Ecto neural progenitor cell (in vitro differentiated cells): ENCODE measurements around the gene ENOX1.

Source experiments
- DNase-seq: peaks from one replicate; pipeline ENCODE4 v3.0.0-alpha.2; 2018; ENCODE audit warnings: low spot score

ENOX1 gene

DNA sequence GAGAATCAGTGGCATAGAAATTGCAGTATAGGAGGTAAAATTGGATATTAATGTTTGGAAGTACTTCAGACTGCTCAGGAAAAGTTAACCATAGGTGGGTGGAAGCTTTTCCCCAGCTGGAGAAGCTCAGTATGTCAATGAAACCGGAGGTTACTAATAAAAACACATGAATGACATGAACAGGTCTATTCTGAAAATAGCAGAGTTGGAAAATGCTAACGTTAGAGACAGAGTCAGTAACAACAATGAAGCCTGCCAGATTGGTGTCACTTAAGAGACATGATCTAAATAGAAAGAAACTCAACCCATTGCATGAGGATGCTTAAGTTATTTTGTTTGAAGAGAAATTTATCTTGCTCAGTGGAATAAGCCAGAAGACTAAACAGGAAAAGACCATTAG is 398.9 kb downstream of the ENOX1 start:
- no peak for DNase-seq

DNA sequence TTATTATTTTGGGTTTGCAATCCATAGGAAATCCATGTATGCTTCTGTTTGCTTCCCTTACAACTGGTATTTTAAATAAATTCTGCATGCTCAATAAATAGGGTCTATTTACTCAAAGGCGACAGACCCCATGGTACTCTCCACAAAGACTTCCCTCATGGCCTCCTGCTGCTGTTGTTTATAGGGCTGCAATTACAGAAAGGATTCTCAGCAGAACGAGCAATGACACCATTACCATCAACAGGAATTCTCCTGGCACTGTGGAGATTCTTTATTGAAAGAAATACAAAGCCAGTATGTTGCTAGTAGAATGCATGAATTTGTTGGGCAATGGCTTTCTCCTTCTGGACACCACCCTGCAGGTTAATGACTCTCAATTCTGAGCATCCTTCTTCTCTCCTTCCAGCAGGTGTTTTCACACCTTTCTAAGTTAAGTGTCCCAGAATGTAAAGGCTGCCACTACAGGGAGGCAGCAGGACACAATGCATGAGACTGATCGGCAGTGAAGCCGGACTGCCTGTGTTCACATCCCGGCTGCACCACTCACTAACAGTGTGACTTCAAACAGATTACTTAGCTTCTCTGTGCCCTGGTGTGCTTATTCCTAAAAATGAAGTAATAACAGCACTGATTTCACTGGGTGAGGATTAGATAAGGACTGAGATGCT is 403.1 kb downstream of the ENOX1 start:
- no peak for DNase-seq

DNA sequence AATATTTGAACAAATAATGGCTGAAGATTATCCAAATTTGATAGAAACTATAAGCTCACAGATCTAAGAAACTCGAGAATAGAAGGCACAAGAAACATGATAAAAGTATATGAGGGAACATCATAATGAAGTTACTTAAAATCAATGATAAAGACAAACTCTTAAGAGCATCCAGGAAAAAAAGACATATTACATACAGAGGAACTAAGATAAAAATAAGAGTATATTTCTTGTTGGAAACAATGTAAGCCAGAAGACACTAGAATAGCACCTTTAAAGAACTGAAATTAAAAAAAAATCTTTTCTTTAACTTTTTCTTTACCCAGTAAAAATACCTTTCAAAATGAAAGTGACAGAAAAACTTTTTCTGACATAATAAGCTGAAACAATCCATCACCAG is 407.0 kb downstream of the ENOX1 start:
- DNase-seq: no peak

DNA sequence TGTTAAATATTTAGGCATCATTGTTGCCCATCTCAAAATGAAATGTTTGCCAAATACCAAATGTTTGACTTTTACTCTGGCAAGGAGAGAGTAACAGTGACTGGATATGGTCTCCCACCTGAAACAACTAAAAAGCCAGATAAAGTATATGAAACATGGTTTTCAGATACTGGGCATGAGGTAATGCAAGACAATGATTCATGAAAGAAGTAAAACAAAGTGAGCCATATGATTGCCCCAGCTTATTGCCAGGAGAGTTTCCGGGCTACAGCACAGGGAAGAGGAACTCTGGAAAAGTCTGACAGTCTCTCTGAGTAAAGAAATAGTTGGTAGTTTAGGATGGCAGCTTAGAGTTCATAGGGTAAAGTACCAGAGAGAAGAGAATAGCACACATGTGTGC is 408.8 kb downstream of the ENOX1 start:
- no peak for DNase-seq

DNA sequence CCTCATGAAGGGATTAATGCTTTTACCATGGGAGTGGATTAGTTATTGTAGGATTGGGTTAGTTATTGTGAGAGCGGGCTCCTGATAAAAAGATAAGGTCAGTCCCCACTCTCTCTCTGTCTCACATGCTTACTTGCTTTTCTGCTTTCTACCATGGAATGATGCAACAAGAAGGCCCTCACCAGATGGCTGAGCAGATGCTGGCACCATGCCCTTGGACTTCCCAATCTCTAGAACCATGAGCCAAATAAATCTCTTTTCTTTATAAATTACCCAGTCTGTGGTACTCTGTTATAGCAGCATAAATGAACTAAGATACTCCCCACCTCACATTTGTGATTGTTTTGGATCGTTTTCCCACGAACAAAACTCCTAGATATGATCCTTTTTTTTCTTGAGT is 409.6 kb downstream of the ENOX1 start:
- DNase-seq: no peak

DNA sequence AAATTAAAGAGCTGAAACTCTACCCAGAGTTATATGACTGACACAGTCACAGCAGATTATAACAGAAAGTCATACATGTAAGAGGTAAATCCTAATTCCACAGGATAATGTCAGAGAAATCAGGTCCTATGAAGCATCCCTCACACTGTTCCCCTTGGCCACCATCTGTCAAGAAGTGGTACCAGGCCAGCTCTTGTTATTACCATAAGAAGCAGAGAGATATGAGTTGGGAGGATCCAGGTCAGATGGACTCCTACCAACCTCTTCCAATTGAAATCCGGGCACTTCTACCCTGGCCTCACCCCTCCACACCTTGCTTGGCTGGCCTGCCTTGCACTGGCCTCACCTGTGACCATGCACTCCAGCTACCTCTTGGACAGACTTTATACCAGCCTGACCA is 410.2 kb downstream of the ENOX1 start:
- no peak for DNase-seq

DNA sequence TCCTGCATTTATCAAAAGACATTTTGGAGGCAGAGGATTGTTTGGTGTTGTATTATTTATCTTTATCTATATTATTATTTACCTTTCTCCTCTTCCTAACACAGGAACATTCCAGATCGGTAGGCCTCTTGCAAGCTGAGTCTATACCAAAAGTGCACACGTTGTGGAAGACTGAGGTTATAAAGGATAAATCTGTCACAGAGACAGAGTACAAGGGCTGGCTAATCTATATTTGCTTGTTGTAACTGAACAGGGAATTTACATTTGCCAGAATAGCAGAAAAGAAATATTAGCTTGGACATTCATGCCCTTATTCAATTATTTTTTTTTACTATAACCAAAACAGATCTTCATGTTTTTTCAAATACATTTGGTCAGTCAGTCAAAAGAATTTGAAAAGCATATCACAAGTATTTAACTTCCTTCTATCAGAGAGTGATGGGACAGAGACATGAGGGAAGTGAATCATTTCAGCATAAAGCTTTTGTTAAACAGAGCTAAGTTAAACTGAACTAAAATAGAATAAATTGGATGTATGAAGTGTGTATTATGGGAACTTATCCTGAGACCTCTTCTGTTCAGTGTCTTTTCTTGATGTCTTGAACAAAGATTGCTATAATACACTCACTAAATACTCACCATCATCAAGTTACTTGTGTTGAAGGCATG is 410.8 kb downstream of the ENOX1 start:
- DNase-seq: no peak

DNA sequence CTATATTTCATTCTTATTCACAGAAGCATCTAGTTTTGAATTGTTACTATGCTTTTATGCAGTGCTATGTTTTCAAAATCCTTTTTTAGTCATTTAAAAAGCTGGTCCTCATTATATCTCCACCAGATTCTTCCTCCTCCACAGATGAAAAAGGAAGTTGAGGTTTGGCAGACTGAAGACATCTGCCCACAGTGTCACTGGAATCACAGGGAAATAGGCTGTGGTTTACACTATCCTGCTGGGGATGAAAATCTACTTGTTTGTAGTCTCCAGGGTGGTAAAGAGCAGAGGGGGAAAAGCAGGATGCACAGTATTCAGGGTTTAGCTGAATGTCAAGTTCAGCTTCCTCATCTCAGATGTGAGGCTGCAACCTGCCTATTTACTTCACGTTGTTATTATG is 412.2 kb downstream of the ENOX1 start:
- DNase-seq: no peak

DNA sequence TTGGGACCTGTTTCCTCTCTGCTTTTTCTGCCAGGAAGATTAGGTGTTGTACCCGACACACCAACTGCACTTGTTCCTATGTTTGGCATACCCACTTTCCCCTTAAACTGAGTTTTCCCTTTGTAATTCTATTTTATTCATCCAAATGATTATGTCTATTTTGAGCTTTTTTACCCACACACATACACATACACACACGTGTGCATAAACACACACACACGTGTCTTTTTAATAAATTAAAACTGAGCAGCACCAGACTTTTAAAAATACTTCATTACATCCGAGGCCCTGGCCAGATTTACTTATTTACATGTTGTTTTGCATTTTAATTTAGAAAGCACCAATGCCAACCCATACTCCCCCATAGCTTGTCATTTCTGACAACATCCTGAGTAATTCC is 413.4 kb downstream of the ENOX1 start:
- no peak for DNase-seq

DNA sequence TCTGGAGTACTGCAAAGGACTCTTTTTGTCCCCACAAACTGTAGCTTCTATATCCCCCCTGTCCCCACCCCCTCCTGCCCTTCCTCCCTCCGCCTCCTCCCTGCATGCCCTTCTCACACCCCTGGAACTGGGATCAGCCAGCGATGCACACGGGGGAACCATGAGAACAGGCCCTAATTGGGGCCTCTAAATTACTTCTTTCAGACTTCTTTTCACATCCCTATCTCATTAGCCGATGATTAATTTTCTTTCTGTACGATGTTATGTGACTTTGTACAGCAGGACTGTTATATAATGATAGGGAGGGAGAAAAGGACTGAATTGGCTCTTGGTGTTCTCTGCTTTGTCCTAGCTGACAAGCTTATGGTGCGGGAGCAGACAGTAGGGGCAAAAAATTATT is 415.9 kb downstream of the ENOX1 start:
- DNase-seq: no peak

DNA sequence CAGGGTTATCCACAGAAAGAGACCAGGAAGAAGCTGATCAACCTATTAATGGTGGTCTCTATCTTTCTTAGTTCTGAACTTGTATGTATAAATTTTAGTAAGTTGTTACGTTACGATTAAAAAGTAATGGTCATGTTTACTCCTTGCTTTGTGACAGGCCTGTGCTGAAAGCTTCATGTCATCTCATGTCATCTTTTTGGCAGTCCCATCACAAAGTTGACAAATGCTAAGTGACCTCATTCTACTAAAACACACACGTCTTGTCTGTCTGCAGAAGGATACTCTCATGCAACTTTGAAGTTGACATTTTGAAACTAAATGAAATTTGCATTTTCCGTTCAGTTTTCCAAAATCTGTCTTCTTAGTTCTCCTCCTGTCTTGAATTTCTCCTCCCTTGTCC is 417.5 kb downstream of the ENOX1 start:
- no peak for DNase-seq

DNA sequence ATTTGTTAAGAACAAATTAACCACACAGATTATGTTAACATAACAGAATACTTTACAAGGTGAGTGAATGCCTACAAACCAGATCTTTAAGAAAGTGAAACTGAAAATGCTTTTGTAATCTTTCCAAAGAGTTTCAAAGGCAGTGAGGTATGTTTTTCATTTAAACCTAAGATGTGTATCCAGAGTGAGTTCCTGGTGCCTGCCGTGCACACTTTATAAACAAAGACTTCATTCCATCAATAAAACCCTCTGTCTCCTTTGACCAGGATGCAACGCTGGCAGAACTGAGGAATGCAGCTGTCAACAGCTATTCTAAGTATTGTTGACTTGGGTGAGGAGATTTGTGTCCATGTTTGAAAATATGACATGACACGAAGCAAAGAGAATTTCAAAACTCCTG is 418.8 kb downstream of the ENOX1 start:
- no peak for DNase-seq

DNA sequence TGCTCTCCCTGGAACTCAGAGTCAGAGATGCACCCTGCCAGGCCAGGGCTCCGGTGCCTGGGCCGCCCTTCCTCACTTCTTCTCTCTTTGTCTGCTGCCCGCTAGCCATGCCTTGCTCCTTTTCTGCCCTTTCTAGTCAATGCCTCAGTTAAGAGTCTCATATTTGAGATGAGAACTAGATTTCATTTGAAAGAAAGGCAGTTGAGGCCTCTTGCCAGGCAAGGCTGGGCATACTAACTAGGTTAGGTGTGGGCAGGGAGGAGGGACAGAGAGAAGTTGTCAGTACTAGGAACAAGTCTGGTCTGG is 421.8 kb downstream of the ENOX1 start:
- DNase-seq: no peak

DNA sequence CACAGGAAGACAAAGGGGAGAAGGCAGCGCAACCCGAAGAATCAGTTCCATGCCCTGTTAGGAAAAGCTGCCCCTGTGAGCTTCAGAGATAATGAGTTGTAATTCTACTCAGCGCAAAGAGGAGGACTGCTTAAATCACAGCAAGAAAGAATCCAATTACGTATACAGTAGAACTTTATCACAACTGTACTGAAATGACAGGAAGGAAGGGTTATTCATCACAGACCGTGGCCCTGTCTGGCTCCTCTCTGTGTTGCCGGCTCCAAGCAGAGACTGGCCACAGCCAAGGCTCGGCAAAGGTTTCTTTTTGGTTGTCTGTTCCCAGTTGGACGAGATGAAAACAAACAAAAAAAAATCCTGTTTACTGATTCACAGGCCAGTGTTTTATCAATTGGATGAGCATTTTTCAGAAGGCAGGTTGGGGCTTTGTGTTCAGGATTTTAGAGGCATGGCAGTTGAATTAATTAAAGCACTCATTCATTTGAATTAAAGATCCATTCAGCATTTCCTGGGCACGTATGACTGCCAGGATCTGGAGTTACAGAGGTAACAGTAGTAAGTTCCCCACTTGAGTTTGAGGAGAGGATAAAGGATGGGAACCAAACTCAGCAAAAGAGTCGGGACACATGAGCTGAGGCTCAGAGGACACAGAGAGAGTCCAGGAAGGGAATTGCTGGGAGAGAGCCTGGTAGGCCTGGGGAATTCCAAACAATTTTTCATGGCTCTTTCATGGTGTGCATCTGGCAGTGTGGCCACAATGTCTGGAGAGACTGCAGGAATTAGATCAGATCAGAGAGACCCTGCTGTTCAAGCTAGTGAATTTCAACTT is 422.3 kb downstream of the ENOX1 start:
- no peak for DNase-seq

DNA sequence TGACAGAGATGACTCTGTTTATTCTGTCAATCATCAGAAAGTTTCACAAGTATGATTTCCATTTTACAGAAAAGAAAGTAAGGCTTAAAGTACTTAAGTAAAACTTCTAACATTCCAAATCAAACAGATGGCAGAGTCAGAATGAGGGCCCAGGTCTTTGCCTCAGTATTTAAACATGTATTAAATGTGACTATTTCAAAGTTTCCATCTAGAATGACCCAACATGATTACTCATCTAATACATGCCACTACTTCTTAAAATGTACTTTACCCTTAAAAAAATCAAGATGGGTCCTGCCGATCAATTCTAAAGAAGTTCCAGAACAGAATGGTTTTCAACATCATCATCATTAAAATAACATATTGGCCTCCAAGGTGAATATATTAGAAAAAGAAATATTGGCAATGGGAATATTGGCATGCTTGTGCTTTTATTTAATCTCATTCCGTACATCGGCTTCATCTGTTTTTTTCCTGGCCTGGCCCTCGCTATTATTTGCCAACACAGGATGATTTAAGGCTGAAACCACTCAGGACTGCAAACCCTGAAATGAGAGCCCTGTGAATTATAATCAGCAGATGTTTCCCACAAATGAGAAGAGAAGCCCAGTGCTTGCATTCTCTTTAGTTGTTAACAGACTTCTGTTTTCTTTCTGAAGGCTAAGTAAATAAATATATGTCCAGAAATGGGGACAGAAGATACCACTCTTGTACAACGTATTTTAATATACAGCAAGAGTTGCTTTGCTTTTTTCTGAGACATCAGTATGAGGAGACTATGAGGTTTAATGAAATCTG is 423.4 kb downstream of the ENOX1 start:
- DNase-seq: no peak

DNA sequence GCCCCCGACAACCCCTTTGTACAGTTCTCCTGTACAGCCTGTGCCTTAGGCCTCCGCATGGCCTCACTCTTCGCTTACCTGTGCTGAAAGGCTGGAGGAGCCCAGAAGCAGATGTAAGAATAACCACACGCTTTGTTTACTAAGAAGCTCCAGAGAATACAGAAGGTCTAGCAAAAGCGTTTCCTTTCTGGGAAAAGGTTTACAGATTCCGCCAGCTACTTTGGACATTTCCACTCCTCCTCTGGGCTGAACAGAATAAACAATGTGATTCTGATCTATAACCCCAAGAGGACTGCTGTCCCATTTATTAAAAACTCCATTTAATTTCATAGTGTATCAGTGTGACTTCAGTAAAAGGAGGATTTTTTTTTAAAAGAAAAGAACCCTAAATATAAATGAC is 424.2 kb downstream of the ENOX1 start:
- no peak for DNase-seq

DNA sequence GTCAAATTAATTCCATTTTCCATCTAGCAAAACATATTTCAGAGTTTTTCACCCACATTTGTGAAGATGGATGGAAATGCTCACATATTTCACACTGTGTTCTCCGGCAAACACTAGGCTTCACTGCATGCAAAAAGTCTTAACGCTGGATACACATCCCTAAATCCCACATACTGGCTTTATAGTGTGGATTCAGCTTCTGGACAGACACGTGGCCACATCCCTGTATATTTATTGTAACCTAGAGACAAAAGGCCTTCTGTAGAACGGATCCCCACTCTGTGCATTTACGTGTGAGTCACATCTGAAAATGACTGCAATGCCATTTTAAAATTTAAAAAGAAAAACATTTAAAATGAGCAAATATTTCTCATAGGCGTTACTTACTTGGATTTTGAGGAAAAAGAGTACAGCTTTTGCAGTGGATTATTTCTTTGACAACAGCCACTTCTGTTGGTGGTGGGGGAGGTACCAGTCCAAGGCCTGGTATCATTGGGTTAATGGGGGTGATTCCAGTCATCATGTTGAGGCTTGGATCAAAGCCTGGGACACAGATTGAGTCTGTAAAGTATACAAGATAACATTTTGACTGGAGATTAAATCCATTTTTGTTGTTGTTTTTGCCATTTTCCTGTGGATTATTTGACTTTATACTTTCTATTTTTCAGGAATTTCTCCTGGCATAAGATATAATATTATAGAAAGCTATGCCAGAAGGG is 425.7 kb downstream of the ENOX1 start:
- no peak for DNase-seq

DNA sequence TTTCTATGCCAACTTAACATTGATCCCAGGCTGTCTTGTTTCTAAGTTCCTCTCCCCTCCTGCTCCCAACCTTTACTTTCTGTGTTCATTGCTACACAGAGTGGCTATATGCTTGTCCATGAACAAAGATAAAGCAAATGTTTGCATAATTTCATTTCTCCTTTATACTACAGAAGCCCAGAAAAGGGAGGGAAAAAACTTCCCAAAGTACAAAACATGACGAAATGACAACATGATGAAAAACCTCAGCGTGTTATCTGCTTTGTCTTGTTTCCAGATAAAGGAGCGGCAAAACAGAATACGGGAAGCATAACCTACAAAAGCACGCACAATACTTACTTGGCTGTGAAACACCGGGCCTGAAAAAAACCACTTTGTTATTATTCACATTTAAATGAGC is 426.6 kb downstream of the ENOX1 start:
- DNase-seq: no peak

DNA sequence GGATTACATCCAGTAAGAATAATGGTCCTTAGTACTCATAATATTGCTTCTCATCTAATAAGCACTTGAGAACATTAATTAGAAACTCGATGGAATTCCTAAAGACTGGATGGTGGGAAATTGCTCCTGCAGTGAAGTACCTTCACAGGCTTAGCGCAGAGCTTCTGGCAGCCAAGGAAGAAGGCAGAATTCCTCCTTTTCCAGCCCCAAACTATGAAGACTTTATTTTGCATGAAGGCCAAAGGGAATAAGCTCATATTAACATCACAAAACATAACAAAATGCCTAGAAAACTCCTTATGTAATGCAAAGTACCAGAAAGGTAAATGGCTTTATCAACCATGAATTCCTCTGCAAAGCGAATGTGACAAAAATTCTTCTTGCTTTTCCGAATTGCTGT is 427.2 kb downstream of the ENOX1 start:
- DNase-seq: no peak

DNA sequence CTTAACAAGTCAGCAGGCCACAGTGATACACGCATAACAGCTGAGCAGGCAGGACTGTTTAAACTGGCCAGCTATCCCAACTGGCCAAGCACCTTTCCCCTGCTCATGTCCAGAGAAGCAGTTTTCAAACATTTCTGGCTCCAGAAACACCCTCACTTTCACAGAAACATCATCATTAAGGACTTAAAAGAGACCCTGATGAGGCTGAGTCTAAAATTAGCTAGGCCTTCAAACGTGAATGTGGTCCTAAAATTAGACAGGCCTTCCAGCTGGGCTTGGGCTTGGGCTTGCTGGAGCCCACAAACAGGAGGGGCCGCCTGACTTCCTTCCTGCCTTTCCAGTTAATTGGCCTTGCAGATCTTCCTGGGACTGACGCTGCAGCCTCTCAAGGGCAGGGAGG is 429.2 kb downstream of the ENOX1 start:
- no peak for DNase-seq

DNA sequence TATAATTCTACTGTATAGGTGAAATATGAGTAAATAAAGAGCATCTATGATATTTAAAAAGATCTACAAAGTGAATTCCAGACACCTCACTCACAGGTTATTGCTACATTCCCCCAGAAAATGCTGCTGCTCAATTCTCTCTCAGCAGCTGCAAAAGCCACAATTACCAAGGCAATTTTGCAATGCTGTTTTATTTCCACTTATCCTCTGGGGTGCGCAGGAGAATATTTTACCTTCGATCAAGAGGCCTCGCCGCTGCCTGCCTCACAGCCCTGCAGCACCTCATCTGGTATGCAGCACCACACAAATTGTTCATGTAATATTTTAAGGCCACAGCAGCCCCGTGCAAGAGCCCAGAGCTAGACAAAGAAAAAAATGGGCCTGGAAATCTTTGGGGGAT is 430.2 kb downstream of the ENOX1 start:
- no peak for DNase-seq

DNA sequence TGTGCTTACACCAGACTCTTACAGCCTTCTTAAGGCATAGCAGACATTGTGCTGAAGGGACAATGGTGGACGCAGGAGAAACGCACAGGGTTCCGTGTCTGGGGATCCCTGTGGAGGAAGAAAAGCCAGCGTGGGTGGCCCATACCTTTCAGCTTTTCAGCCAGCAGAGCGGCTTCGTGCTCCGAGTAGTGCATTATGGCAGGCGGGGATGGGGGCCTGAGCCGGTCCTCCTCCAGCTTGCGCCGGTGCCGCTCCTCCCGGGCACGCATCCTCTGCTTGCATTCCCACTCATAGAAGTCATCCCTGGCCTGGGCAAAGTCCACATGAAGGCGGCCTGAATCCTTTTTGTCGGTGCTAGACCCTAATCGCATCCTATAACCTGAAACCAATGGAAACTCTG is 431.0 kb downstream of the ENOX1 start:
- DNase-seq: no peak
